HepG2 (cell line): ENCODE results near the gene TEX261. TPM values are rescaled to one million over a fixed set of nuclear protein-coding genes. Genes with fewer than 3 reads are reported as not detected.

Experiments
- AHDC1 ChIP-seq: sonication (generic); formaldehyde crosslinking; IDR thresholded peaks from 2 replicates; pipeline ENCODE4 v1.5.1; 2020; ENCODE audit warnings: mild to moderate bottlenecking, missing genetic modification reagents, borderline replicate concordance
- ARNT2 ChIP-seq: sonication (generic); formaldehyde crosslinking; IDR thresholded peaks from 2 replicates; pipeline ENCODE4 v1.8.0; 2022; ENCODE audit warnings: mild to moderate bottlenecking, low read depth, missing genetic modification reagents, moderate library complexity
- CBX5 ChIP-seq: sonication (generic); formaldehyde crosslinking; IDR thresholded peaks from 2 replicates; pipeline ENCODE4 v1.4.0; 2020; ENCODE audit warnings: missing genetic modification reagents, borderline replicate concordance
- GATAD2A ChIP-seq: IDR thresholded peaks from 2 replicates; pipeline ENCODE4 v1.6.1; 2016
- KDM2A ChIP-seq: sonication (generic); formaldehyde crosslinking; IDR thresholded peaks from 2 replicates; pipeline ENCODE4 v1.4.0; 2020; ENCODE audit warnings: low read depth, missing genetic modification reagents, borderline replicate concordance
- LCORL ChIP-seq, 2 experiments: fragments of 450-650 bp in 1 of 2; sonication (generic) in 1 of 2; formaldehyde crosslinking in 1 of 2; IDR thresholded peaks; 2 replicates each; pipeline versions ENCODE4 v1.5.0 to v1.6.1; 2017 to 2020; ENCODE audit warnings: antibody characterized with exemption in 1 of 2, missing genetic modification reagents in 1 of 2
- MLXIP ChIP-seq: sonication (generic); formaldehyde crosslinking; IDR thresholded peaks from 2 replicates; pipeline ENCODE4 v1.9.0; 2021; ENCODE audit warnings: missing genetic modification reagents, borderline replicate concordance
- MYC ChIP-seq: sonication (generic); formaldehyde crosslinking; IDR thresholded peaks from 2 replicates; pipeline ENCODE4 v1.9.0; 2021; ENCODE audit warnings: missing genetic modification reagents, borderline replicate concordance
- SAP130 ChIP-seq: IDR thresholded peaks from 2 replicates; pipeline ENCODE4 v1.6.1; 2016; ENCODE audit warnings: low read depth
- ZBTB10 ChIP-seq: sonication (generic); formaldehyde crosslinking; IDR thresholded peaks from 2 replicates; pipeline ENCODE4 v1.4.0; 2020; ENCODE audit warnings: missing genetic modification reagents, borderline replicate concordance
- ZGPAT ChIP-seq: IDR thresholded peaks from 2 replicates; pipeline ENCODE4 v1.6.1; 2016; ENCODE audit warnings: mild to moderate bottlenecking
- ZNF235 ChIP-seq: sonication (generic); formaldehyde crosslinking; IDR thresholded peaks from 2 replicates; pipeline ENCODE4 v1.8.1; 2023; ENCODE audit warnings: mild to moderate bottlenecking, missing genetic modification reagents, borderline replicate concordance
- ZNF468 ChIP-seq: sonication (generic); formaldehyde crosslinking; IDR thresholded peaks from 2 replicates; pipeline ENCODE4 v1.8.0; 2022; ENCODE audit warnings: mild to moderate bottlenecking, moderate library complexity, missing genetic modification reagents
- ZNF768 ChIP-seq: sonication (generic); formaldehyde crosslinking; IDR thresholded peaks from 2 replicates; pipeline ENCODE4 v1.4.0; 2020; ENCODE audit warnings: missing genetic modification reagents
- polyA plus RNA-seq, 8 experiments: library from polyadenylated mRNA; depleted of rRNA in 3 of 8; stranded (reverse) in 7 of 8; unstranded in 1 of 8; fragments of >200 nt; fragmentation: Illumina TruSeq in 4 of 8; extraction: Trizol in 4 of 8; gene quantifications; 2 replicates each; pipeline versions ENCODE4 v1.2.1 to v1.2.3, GENCODE V29; 2011 to 2016; ENCODE audit warnings: low read depth in 4 of 8, missing spikeins in 1 of 8, mixed read lengths in 1 of 8; ENCODE audit not compliant: insufficient read depth in 1 of 8
- total RNA-seq, 5 experiments: library from RNA; depleted of rRNA; stranded (reverse); fragments of >200 nt; fragmentation: Illumina TruSeq; extraction: Trizol; gene quantifications; 2 replicates each; pipeline ENCODE4 v1.2.3, GENCODE V29; 2016; ENCODE audit warnings: low read depth in 1 of 5

Gene TEX261
- total and polyA plus RNA-seq, 2 of the 13 experiments (the other 11 are each of a cell fraction or from before 2014, with no cell fraction given): 43.8 to 78.7 TPM

- TF ChIP-seq CBX5 (CRISPR knock-in tag) (0 out of 2 replicates have a peak, but pooled peaks have one; percentile 22), GATAD2A (CRISPR knock-in tag) (no peak), ZGPAT (CRISPR knock-in tag) (0 out of 2 replicates have a peak, but pooled peaks have one; percentile 32), ZBTB10 (CRISPR knock-in tag) (peak; percentile 74; the same call in 1 of the 2 replicates), SAP130 (peak; percentile 38; the same call in 1 of the 2 replicates), KDM2A (peak; percentile 89; the same call in 1 of the 2 replicates), ZNF235 (CRISPR knock-in tag) (no peak), ARNT2 (0 out of 2 replicates have a peak, but pooled peaks have one; percentile 20), AHDC1 (no peak), LCORL (IDR thresholded peaks at IDR 0.05) (no peak), LCORL (CRISPR knock-in tag; IDR thresholded peaks at IDR 0.05) (0 out of 2 replicates have a peak, but pooled peaks have one; percentile 17), ZNF468 (CRISPR knock-in tag) (no peak), MYC (CRISPR knock-in tag) (peak; percentile 55; the same call in 1 of the 2 replicates), MLXIP (CRISPR knock-in tag) (no peak), ZNF768 (peak; percentile 74; the same call in 1 of the 2 replicates)
Measured at GRCh38 chr2:70964596-70965386, 29.9 kb downstream of the TEX261 start (continued).
